Measurements from ENCODE around the gene SKIL.

SKIL gene

DNA sequence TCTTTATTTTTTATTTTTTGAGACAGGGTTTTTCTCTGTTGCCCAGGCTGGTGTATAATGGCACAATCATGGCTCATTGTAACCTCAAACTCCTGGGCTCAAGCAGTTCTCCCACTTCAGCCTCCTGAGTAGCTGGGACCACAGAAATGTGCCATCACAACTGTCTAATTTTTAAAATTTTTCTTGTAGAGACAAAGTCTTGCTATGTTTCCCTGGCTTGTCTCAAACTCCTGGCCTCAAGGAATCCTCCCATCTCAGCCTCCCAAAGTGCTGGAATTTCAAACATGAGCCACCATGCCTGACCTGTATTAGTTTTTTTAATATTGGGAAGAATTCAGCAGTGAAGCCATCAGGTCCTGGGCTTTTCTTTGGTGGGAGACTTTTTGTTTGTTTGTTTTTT lies 47.6 kb downstream of the SKIL start:
- no peak for DNase-seq

GRCh38 chr3:170410428-170411029 lies 53.0 kb downstream of the SKIL start:
- DNase-seq: peak; percentile 34 to 53 (median 43)

DNA sequence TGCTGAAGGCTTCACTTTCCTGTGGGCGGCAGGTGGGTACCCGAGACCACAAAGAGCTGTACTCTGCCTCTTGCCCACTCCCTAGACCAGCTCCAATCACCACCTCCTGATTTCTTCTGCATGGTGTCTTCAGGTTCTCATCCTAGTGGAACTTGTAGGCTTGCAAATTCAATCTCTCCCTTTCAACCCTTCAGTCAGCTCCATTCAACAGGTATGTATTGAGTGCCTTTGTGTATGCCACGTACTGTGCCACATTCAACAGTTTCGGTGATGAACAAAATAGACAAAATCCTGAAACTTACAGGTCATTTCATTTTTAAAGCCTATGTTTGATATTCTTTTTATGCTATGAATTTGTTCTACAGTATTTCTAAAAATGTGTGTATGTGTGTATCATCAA lies 55.8 kb downstream of the SKIL start:
- no peak for DNase-seq

DNA sequence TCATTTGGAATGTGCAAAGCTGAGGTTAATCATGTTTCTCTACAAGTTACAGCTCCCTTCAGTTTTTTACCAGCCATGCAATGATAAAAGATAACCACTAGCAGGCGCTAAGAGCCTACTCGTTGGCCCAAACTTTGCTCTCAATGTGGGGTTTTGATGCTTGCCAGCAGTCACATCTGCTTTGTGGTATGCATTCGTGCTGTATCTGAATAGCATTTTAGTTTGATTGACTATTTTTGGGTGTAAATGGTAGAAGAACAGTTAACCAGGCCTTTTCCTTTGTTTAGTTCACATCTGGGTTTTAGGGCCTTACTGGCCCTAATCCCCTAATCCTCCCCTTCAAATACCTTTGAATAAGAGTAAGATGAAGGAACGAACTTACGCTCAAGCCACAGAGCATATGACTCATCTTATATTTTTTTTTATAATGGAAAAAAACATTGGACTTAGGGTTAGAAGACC lies 56.7 kb downstream of the SKIL start:
- peak; percentile 53 to 79 (median 64) for DNase-seq

DNA sequence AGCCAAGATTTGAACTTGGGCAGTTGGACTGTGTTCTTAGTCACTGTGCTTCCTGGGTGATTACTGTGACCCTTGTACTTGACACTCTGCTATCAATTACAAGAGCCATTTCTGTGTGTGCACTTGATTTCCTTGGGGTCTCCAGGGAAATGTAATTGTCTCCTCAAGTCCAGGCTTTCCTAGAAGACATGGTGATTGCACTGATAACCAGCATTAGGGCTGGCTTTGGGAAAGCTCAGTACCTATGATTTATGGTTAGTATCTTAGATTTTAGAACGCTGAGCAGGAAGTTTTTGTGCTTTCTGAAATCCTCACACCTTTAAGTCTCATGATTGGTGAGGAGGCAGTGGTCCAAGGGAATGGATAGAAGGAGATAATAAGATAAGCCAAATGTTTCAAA lies 59.6 kb downstream of the SKIL start:
- no peak for DNase-seq

GRCh38 chr3:170418422-170419398 lies 61.2 kb downstream of the SKIL start, which contains the start of gene CLDN11:
Gene CLDN11 (plus strand): TSS chr3:170418868. CDS start chr3:170419067, 199 bp downstream.
- peak in 1 of 4 experiments; percentile 21 for DNase-seq

- peak in 1 of 4 experiments; percentile 6 for DNase-seq
Measured at GRCh38 chr3:170419557-170420087, 62.1 kb downstream of the SKIL start.

DNA sequence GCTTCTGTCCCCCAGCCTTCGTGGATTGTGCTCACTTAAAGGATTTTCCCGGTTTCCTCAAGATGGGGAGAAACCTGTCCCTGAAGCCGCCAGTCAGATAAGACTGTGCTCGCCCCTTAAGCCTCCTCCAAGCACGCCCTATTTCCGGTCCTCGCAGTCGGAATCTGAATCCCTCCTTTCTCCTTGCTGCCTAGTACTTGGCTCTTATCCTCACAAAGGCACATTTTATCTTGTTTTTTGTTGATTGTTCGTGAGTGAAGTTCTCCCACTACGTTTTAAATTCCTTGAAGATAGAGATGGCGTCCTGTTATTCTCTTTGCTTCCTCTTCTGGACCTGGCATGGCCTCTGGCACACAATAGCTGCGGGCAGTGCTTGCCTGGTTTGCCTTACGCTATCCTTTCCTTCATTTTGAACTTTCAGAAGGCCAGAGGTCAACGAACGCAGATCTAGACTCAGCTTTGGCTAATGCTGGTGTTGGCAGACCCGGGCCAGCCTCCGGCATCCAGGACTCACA lies 62.8 kb downstream of the SKIL start:
- no peak for DNase-seq

- no peak for DNase-seq
Measured at GRCh38 chr3:170421111-170421641, 63.7 kb downstream of the SKIL start.

GRCh38 chr3:170421758-170422157 lies 64.2 kb downstream of the SKIL start:
- DNase-seq: no peak

DNA sequence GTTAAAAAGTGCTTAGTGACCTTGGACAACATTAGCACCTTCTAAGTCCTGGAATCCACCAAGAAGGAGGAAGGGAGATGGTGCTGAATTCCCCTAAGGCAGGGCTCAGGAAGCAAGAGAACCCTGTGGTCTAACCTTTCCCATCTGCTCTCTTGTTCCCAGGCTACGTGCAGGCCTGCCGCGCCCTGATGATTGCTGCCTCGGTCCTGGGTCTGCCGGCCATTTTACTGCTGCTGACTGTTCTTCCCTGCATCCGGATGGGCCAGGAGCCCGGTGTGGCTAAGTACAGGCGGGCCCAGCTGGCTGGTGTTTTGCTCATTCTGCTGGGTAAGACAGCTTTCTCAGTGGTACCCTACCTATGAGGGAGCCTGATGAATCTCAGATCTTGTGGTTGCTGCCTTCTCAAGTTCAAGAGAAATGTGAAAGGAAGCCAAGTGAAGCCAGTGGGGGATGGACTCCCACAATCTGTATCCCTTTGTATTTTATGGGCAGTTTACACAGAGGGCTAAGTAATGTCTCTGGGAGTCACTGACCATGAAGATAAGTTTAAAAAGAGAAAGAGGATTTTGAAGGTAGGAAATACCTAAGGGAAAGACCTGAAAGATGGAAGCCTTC lies 65.6 kb downstream of the SKIL start:
- no peak for DNase-seq

DNA sequence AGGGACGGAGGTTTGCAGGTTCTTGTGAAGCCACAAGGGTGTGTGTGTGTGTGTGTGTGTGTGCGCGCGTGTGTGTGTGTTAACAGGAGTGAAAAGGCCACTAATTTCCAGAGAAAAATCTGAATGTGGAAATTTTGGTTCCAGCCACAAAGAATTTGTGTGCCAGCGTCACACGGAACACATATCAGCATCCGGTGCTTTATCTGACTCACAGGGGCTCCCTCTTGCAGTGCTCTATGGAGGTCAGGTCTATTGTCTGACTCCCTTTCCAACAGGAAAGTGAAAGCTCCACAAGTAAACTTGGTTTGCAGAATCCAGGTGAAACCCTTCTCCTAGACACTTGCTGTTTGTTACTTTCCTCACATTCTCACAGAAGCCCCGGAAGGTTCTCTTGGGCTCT lies 67.4 kb downstream of the SKIL start:
- DNase-seq: no peak

DNA sequence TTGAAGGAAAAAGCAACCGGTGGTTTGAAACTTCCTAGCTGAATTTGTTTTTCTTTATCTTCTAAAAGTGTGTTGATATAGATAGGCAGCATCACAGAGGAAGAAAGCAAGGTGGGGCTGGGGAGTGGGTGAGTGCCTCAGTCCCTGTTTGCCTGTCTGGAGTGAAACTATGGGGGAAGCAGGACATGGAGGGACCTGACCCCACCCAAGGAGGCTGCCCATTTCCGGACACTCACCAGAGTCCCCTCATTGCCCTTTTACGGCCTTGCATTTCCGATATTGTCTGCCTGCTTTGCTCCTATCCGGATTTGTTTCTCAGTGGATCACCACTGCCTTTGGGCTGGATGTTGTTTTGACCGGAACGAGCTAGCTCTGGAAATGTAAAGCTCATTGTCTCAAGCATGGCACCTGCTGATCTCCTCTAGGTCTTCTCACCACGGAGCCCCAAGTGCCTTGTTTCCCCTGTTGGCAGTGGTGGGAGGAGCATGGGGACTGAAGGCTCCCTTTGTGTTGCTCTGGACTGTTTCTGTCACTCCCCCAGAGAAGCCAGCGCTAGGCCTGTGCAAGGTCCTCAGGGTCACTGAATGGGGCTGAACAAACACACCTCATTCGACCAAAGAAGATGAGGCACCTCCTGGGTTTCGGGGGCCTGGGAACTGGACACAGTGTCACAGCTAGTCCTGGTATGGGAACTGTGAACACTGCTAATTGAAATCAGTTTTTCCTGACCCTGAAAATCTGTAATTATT lies 68.2 kb downstream of the SKIL start:
- no peak for DNase-seq

DNA sequence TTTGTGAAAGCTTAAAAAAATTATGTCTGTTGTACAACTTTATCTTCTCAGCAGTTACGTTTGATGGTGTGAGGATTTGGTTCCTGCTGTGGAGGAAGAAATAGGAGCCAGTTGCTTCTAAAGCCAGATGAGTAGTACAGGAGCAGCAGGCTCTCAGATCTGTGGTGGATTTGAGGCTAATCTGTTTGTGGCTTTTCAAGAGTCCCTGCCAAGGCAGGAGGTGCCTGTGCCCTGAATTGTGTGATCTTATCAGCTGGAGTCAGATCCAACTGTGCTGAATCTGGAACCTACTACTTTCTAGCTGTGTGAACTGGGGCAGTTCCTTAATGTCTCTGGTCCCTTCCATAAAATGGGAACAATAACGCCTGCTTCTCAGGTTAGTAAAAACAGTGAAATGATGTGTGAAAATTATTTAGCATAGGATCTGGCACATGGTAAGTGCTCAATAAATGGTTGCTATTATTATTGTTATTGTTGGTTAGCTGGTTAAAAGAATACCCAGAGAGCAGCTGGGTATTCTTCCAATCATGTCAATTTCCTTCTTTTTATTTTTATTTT lies 68.8 kb downstream of the SKIL start:
- DNase-seq: no peak

- no peak for DNase-seq
Measured at GRCh38 chr3:170428095-170428494, 70.6 kb downstream of the SKIL start.

GRCh38 chr3:170429050-170429449 lies 71.5 kb downstream of the SKIL start:
- no peak for DNase-seq

- DNase-seq: no peak
Measured at GRCh38 chr3:170431054-170431453, 73.5 kb downstream of the SKIL start.

DNA sequence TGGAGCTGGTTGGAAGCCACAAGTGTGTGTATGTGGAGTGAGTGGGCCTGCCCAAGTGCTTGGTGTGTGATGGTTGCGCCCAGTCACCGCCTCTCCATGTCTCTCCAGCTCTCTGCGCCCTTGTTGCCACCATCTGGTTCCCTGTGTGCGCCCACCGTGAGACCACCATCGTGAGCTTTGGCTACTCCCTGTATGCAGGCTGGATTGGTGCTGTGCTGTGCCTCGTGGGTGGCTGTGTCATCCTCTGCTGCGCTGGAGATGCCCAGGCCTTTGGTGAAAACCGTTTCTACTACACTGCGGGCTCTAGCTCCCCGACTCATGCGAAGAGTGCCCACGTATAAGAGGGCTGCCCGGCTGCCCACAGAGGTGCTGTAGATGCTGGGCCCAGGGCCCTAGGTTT lies 74.9 kb downstream of the SKIL start:
- DNase-seq: no peak

DNA sequence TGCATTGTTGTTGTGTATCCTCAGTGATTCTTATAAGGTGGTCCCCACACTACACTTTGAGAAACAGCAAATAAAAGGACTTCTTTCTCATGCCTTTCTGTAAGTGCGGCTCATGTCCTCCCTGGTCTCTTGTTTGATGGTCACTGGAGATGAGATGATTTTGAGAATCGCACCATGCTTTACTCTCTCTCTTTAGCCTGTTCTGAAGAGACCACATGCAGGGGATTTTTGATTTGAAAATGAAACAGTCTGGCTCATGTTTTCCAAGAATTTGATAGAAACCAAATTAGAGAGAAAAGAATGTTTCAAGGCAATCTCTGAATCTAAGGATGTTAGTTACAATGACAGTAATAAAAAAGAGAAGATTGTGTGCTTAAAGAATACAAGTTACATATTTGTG lies 79.2 kb downstream of the SKIL start:
- DNase-seq: no peak

GRCh38 chr3:170437176-170437575 lies 79.7 kb downstream of the SKIL start:
- DNase-seq: no peak

DNA sequence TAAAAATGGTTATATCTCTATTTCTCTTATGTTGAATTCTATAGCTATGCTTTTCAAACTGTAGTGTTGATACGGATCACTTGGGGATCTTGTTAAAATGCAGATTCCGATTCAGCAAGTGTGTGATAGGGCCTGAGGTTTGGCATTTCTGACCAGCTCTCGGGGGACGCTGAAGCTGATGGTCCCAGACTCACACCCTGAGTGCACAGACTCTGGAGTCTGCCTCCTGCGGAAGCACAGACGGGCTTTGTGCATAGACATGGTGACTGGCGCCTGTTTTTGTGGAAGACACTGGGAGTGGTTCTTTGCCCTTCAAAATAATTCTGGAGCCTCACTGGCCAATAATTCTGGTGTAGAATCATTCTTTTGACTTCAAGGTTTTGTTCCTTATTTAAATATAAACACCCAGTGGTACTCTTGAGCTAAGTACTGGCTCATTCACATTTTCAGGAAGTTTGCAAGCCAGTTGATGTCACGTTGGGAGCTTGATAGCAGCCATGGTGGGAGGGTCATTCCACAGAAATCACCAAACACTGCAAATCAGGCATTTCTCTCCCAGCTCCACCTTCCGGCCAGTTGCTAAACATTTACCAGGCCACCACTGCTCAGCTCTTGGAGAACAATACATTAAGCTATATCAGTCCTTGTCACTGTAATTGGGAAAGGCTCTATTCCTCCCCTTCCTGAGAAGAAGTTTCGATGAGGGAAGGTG lies 80.3 kb downstream of the SKIL start:
- no peak for DNase-seq
